HG03521 (cell line): ENCODE data around the gene SCFD2.

Experiments
- ATAC-seq: cut with Tn5 transposase; IDR thresholded peaks from one replicate; pipeline ENCODE4 v1.9.1; 2021; ENCODE audit warnings: mild to moderate bottlenecking, moderate library complexity; ENCODE audit not compliant: unreplicated experiment

The SCFD2 gene

DNA sequence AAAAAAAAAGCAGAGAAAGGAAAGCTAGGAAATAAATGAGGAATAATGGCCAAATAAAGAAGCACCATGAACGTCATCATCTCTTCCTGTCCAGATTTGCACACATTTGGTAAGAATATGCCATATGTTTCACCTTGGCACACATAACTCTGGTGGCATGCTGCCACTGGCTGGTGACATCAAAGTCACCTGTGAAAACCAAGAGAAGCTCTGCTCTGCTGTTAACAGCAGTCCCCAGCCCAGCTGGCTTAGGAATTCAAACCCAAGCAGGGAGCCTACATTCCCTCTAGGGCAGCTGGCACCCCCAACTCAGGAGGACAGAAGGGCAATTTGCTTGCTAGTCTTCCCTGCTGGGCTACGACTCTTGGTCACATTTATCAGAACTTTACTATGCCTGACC lies 426.1 kb downstream of the SCFD2 start:
- no peak for ATAC-seq

DNA sequence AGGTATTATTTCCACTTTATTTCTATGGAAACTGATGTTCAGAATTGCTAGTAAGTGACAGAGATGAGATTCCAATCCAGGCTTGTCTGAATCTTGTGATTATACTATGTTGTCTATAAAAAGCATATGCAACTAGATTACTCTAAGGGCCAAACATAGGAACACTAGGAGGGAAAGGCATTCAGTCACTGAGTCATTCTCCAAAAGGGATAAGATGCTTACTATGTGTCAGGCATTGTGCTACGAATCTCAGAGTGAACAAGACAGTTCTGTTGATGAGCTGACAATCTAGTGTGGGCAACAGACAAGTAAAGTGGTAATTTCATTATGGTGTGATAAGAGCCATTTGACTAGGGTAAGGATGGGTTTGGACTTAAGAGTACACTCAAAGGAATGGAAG lies 426.5 kb downstream of the SCFD2 start:
- ATAC-seq = no peak

DNA sequence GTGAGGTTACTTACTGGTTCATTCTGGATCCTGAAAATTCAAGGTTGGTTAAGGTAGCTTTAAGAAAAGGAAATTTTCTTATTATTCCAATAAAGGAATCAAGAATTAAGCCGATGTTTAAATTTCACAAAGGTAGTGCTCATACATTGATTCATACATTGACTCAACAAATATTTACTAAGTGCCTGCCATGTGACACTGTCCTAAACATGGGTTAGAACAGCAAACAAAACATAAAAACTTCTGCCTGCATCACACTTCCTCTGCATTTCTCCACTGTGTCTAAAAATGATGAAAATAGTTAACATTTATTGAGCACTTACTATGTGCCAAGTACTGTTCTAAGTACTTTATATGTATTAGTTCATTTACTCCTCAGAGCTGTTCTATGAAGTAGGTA lies 428.0 kb downstream of the SCFD2 start:
- ATAC-seq = no peak

GRCh38 chr4:52936729-52937128 lies 429.1 kb downstream of the SCFD2 start:
- ATAC-seq = no peak

DNA sequence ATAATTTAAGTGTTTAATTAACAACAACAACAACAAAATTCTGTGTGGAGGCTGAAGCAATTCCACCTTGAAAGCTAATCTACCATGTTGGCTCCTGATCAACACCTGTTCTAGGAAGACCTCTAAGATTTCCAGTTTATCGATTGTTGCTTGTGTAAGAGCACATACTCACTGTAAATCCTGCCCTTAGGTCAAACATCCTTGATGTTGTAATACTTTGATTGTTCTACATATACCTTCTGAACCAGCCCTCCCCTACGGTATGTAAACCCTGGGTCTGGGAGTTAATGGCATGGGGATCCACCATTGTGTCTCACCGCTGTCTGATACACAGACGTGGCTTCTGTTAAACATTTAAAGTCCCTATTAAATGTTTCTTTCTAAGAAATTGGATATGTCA lies 430.5 kb downstream of the SCFD2 start:
- no peak for ATAC-seq

- ATAC-seq = no peak
These were observed 432.1 kb downstream of the SCFD2 start for GRCh38 chr4:52933738-52934137.

DNA sequence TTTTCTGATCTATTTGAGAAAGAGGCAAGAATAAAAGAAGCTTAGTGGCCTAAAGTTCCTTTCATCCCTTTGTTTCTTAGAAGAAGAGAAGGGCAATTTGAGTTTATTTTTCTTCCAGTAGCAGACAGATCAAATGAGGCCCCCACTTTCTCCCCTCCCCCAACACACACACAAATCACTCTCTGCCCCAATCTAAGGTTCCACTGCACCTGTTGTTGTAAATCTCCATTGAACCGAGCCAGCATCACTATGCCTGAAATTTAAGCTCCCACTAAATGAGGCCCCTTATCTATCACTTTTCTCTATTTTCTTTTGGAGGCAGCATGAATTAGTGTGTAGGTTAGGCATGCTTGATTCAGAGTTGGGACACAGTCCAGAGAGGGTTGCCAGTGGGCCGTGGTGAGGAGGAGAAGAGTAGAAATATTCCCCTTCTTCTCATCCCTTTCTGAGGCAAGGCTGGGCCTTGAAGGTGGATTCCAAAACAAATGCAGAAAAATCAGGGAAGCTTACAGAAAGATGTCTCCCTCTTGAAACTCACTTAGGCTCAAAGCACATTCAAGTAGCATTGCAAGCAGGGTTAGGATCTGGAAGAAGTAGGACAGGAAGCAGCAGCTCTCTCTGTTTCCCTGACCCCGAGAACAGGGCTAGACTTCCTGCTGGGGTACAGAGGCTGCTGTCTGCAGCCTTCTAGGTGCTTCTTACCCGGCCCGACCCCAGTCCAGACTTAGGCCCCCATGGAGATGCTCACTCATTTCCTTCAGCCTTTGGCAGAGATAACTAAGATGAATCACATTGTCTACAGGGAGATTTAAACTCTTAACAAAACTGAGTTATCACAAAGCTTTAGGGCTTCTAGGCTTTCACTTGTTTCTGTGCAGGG lies 433.0 kb downstream of the SCFD2 start:
- no peak for ATAC-seq

DNA sequence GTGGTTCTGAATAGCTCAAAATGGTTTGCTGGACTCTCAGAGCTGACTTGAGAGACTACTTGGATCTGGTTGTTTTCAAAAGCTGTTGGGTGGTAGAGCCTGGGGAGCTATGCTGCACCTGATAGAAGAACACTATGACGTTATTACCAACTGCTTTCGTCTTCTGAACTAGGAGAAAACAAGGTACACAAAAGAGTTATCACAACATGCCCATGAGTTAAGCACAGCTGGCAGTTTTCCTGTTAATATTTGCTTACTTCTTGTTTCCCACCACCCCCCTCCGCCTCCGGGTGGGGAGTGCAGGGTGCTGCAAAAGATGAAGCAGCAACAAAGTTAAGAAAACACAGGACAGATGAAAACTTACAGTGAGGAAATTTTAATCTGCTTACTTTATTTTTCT lies 434.6 kb downstream of the SCFD2 start:
- ATAC-seq = no peak

GRCh38 chr4:52926196-52926974 lies 439.5 kb downstream of the SCFD2 start:
- no peak for ATAC-seq

DNA sequence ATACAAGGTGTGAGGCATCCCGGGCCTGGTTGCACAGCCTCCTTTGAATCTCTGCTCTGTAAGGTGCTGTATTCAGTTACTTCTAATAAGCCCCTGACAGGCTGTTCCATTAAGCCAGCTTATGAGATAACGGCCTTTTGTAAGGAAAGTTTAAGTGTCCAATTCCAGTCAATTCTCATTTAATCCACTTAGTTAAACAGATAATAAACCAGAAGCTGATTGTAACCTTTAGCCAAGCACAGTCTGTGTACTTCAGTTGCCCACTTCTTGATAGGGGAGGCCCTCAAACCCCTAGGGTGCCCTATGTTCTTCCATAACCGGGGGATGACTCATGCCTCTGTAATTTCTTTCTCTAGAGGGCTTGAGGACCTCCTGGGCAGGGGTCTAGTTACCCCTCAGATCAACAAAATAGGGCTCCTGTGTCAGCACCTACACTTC lies 440.3 kb downstream of the SCFD2 start:
- no peak for ATAC-seq

DNA sequence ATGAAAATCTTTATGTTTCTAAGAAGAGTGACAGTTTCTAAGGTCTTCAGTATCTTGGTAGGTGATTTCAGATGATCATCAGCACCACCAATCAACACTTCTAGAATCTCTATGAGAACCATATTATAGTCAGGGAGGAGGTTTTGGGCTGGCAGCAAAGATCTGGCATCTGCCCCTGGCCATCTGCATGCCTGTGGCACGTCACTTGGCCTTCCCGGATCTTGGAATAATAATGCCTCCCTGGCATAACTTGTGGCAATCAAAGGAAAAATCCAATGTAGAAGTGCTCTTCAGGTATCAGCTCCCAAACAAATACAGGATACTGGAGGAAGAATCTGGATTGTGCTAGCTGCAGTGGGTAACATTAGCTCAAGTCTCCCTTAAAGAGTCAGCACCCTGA lies 446.4 kb downstream of the SCFD2 start:
- ATAC-seq = no peak

- ATAC-seq = no peak
These were observed 448.0 kb downstream of the SCFD2 start for GRCh38 chr4:52917817-52918216.

GRCh38 chr4:52915730-52916300 lies 450.0 kb downstream of the SCFD2 start:
- no peak for ATAC-seq

DNA sequence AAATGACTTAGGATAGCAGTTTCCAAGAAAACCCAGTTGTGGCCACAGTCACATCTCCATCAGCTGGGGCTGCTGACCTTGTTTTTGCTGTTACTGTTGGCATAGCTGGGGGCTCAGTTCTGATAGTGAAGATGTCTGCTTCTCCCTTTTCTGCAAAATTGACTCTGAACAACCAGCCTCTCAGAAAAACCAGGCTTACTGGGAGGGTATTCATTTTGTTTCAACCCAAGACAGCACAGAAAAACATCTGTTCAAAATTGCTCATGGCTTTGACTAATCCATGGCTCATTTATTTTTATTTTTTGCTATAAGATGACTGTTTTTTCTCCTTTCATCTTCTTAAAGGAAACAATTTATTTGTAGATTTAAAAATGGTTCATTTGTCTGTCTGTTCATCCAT lies 450.7 kb downstream of the SCFD2 start:
- ATAC-seq = no peak

GRCh38 chr4:52914051-52914605 lies 451.7 kb downstream of the SCFD2 start:
- ATAC-seq = no peak

- no peak for ATAC-seq
These were observed 453.3 kb downstream of the SCFD2 start for GRCh38 chr4:52912608-52913007.

GRCh38 chr4:52911684-52912294 lies 454.1 kb downstream of the SCFD2 start:
- peak; percentile 67 for ATAC-seq

DNA sequence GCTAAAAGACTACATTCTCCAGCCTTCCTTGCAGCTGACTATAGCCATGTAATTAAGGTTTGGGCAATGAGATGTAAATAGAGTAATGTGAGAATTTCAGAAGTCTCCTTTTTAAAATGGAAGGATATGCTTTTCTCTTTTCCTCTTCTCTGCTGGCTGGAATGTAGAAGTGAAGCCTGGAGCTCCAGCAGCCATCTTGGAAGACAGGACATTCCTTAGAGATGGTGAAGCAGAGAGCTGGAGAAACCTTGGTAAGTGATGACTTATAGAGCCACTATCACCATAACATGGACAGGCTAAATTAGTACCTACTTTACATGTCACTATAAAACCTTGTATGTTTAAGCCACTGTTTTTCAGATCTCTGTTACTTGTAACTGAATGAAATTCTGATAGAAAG lies 455.7 kb downstream of the SCFD2 start:
- no peak for ATAC-seq

DNA sequence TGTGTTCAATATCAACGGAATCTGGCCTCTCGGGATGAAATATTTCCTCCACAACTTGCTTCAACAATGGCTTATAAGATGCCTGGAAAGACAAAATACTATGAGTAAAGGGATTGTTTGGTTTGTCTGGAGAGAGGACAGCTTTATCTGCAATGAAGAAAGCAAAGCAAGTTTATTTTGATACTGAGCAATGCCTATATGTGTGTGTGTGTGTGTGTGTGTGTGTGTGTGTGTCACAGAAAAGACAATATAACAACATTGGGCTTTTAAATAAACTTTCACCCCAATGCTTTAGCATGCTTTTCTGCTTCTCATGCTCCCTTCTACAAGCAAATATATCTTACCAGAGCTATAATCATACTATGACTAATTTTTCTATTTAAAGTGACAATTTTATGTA lies 458.4 kb downstream of the SCFD2 start:
- no peak for ATAC-seq

- ATAC-seq = no peak
These were observed 461.4 kb downstream of the SCFD2 start for GRCh38 chr4:52904421-52904820.

DNA sequence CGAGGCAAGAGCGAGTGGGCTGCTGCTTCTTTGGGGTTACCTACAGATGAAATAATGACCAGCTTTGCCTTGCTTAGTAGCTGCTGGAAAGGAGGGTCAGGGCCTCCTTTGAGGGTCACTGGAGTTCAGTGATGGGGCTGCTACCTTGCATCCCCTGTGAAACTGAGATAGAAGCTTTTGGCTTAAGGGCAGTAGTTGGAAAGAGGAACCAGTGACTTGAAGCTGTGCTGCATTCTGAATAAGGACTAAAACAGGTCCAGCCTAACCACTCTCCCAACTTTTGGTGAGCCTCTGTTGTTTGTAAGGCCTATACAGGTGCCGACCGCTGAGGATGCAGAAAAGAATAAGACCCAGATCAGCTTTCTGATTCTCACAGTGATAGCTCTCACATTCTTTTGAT lies 462.6 kb downstream of the SCFD2 start:
- ATAC-seq = no peak
